Smooth muscle cell (in vitro differentiated cells): ENCODE measurements around the gene ZMIZ1. TPM values are rescaled to one million over a fixed set of nuclear protein-coding genes. Genes with fewer than 3 reads are reported as not detected.

ENCODE experiments used
- DNase-seq: peaks from one replicate; lab custom pipeline; 2025; ENCODE audit not compliant: unreplicated experiment; lab: John Stamatoyannopoulos, UW
- H2AFZ ChIP-seq: fragments of 200-600 bp; sonication (generic); 2 replicates; pipeline ENCODE4 v1.6.0; 2016; ENCODE audit warnings: antibody characterized with exemption, low read depth, mild to moderate bottlenecking
- H3F3A ChIP-seq: fragments of 200-600 bp; sonication (generic); 2 replicates; pipeline ENCODE4 v1.6.0; 2017; ENCODE audit warnings: antibody characterized with exemption, low read depth
- H3K27ac ChIP-seq: fragments of 200-600 bp; sonication (generic); 2 replicates; pipeline ENCODE4 v1.5.1; 2016; ENCODE audit warnings: low read depth, mild to moderate bottlenecking
- H3K27me3 ChIP-seq: fragments of 200-600 bp; sonication (generic); 2 replicates; pipeline ENCODE4 v1.6.1; 2016; ENCODE audit warnings: low read depth, mild to moderate bottlenecking
- H3K36me3 ChIP-seq: fragments of 200-600 bp; sonication (generic); 2 replicates; pipeline ENCODE4 v1.5.1; 2016; ENCODE audit warnings: low read depth
- H3K4me1 ChIP-seq: fragments of 200-600 bp; sonication (generic); 2 replicates; pipeline ENCODE4 v1.5.1; 2016; ENCODE audit warnings: low read depth
- H3K4me2 ChIP-seq: fragments of 200-600 bp; sonication (generic); 2 replicates; pipeline ENCODE4 v1.6.0; 2016; ENCODE audit warnings: mild to moderate bottlenecking
- H3K4me3 ChIP-seq: fragments of 200-600 bp; sonication (generic); 2 replicates; pipeline ENCODE4 v1.5.1; 2016; ENCODE audit warnings: mild to moderate bottlenecking
- H3K79me2 ChIP-seq: fragments of 200-600 bp; sonication (generic); 2 replicates; pipeline ENCODE4 v1.6.0; 2016; ENCODE audit warnings: low read depth, mild to moderate bottlenecking
- H3K9ac ChIP-seq: fragments of 200-600 bp; sonication (generic); 2 replicates; pipeline ENCODE4 v1.6.0; 2016; ENCODE audit warnings: low read depth
- H3K9me3 ChIP-seq: fragments of 200-600 bp; sonication (generic); replicated peaks from 2 replicates; pipeline ENCODE4 v1.5.1; 2016; ENCODE audit warnings: low read depth
- H4K20me1 ChIP-seq: fragments of 200-600 bp; sonication (generic); 2 replicates; pipeline ENCODE4 v1.6.0; 2016; ENCODE audit warnings: low read depth
- WGBS: methylation state at CpG from one replicate; pipeline ENCODE4 v1.1.7; 2016; ENCODE audit warnings: low lambda C conversion rate; 5-methylcytosine and 5-hydroxymethylcytosine counted together
- polyA plus RNA-seq: library from polyadenylated mRNA; unstranded; fragments of >200 nt; fragmentation: Nextera tagmentation; extraction: Ambion mirVana; gene quantifications from 2 replicates; pipeline ENCODE4 v1.2.1, GENCODE V29; 2016
- total RNA-seq: library from RNA; depleted of rRNA; stranded (reverse); fragments of >200 nt; gene quantifications from 2 replicates; pipeline ENCODE4 v1.2.3, GENCODE V29; 2014
- TF ChIP-seq, protein P1 (sequence below): fragments of 200-600 bp; sonication (generic); IDR thresholded peaks from 2 replicates; pipeline ENCODE4 v1.5.1; 2017; ENCODE audit warnings: borderline replicate concordance, mild to moderate bottlenecking, antibody characterized with exemption; ENCODE audit not compliant: insufficient read depth, poor library complexity, severe bottlenecking

Gene ZMIZ1
- total and polyA plus RNA-seq, 2 experiments from 2014 or later: 24.2 to 31.3 TPM

DNA sequence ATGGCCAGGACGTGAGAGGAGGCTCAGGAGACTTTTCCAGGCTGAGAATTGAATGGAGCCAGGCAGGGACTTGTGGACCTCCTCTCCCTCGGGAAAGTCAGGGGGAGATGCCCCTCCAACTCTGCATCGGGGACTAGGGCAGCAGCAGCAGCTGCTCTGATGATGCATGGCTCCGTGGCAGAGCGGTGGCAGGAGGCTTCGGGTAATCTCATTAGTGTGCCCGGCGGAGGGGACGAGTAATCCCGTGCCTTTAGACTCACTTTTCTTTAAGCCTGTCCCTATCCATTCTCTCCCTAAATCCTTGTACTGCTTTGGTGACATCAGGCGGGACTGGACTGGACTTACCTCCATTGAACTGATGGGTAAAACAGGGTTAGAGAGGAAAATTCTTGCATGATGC is 75.1 kb downstream of the ZMIZ1 start:
- Histone ChIP-seq H3K27ac (no peak overlapping the region), H4K20me1 (peaks cover 60% of the 10 kb centered on the region), H3K9ac (no peak overlapping the region), H3F3A (peaks cover 4% of the 10 kb centered on the region), H3K4me3 (no peak overlapping the region), H3K9me3 (no peaks in the 10 kb centered on the region), H3K36me3 (no peaks in the 10 kb centered on the region), H3K4me2 (no peak overlapping the region), H3K4me1 (peaks cover 25% of the 10 kb centered on the region), H3K27me3 (no peaks in the 10 kb centered on the region), H3K79me2 (peaks cover 50% of the 10 kb centered on the region), H2AFZ (no peak overlapping the region)
- 91% methylated on average over 8 of the region's 11 CpGs for WGBS
- TF ChIP-seq, protein P1, sequence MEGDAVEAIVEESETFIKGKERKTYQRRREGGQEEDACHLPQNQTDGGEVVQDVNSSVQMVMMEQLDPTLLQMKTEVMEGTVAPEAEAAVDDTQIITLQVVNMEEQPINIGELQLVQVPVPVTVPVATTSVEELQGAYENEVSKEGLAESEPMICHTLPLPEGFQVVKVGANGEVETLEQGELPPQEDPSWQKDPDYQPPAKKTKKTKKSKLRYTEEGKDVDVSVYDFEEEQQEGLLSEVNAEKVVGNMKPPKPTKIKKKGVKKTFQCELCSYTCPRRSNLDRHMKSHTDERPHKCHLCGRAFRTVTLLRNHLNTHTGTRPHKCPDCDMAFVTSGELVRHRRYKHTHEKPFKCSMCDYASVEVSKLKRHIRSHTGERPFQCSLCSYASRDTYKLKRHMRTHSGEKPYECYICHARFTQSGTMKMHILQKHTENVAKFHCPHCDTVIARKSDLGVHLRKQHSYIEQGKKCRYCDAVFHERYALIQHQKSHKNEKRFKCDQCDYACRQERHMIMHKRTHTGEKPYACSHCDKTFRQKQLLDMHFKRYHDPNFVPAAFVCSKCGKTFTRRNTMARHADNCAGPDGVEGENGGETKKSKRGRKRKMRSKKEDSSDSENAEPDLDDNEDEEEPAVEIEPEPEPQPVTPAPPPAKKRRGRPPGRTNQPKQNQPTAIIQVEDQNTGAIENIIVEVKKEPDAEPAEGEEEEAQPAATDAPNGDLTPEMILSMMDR: no peak
- no peak for DNase-seq

GRCh38 chr10:79144351-79145173 is 75.8 kb downstream of the ZMIZ1 start:
- H3K36me3 ChIP-seq: no peaks in the 10 kb centered on the region
- no peak overlapping the region for H2AFZ ChIP-seq
- DNase-seq: no peak
- TF ChIP-seq, protein P1: no peak
- H3F3A ChIP-seq: peaks cover 4% of the 10 kb centered on the region
- H3K4me3 ChIP-seq: no peak overlapping the region
- H3K9ac ChIP-seq: no peak overlapping the region
- peaks cover 56% of the 10 kb centered on the region for H4K20me1 ChIP-seq
- H3K9me3 ChIP-seq: no peaks in the 10 kb centered on the region
- no peaks in the 10 kb centered on the region for H3K27me3 ChIP-seq
- H3K27ac ChIP-seq: peak overlapping the region; percentile 27
- no peak overlapping the region for H3K4me2 ChIP-seq
- 82% methylated on average over 12 of the region's 12 CpGs for WGBS
- peaks cover 50% of the 10 kb centered on the region for H3K79me2 ChIP-seq
- H3K4me1 ChIP-seq: peaks cover 27% of the 10 kb centered on the region

DNA sequence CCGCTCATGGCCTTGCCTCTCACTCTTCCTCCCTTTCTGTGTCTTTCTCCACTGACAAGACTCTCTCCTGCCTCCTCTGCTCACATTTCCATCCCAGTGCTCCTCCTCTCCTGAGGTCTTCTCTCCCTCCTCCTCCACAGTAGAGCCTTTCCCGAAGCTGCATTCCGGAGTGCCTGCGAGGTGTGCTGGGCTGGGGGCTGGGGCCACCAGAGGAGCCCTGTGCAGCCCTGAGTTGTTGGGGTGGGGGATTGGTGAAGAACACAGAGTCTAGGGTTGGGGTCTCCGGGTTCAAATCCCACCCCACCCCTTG is 76.4 kb downstream of the ZMIZ1 start:
- no peak for DNase-seq
- H3F3A ChIP-seq: peaks cover under 1% of the 10 kb centered on the region
- H3K79me2 ChIP-seq: peaks cover 50% of the 10 kb centered on the region
- no peaks in the 10 kb centered on the region for H3K9me3 ChIP-seq
- no peak overlapping the region for H3K4me3 ChIP-seq
- H3K9ac ChIP-seq: no peak overlapping the region
- 57% methylated on average over 5 of the region's 5 CpGs for WGBS
- TF ChIP-seq, protein P1: no peak
- no peak overlapping the region for H3K4me2 ChIP-seq
- no peak overlapping the region for H2AFZ ChIP-seq
- peaks cover 32% of the 10 kb centered on the region for H3K4me1 ChIP-seq
- peaks cover 51% of the 10 kb centered on the region for H4K20me1 ChIP-seq
- H3K27me3 ChIP-seq: no peaks in the 10 kb centered on the region
- H3K36me3 ChIP-seq: no peaks in the 10 kb centered on the region
- H3K27ac ChIP-seq: peak overlapping the region; percentile 27
